Left renal pelvis (tissue), 4 donors: ENCODE measurements around the gene NFX1. TPM values are rescaled to one million over a fixed set of nuclear protein-coding genes. Genes with fewer than 3 reads are reported as not detected.

Experiments
- DNase-seq, 4 donors: peaks; one replicate each; pipeline ENCODE4 v3.0.0-alpha.2; 2013; ENCODE audit warnings: low read depth in 4 of 4, low spot score in 3 of 4
- polyA plus RNA-seq, 4 donors: library from polyadenylated mRNA; unstranded; fragments of 120-200 nt; gene quantifications; one replicate each; pipeline ENCODE4 v1.2.1, GENCODE V29; 2013; ENCODE audit not compliant: insufficient read length in 4 of 4

Gene NFX1
- polyA plus RNA-seq, 4 donors: 28.6 to 36.0 (median 32.7) TPM

DNA sequence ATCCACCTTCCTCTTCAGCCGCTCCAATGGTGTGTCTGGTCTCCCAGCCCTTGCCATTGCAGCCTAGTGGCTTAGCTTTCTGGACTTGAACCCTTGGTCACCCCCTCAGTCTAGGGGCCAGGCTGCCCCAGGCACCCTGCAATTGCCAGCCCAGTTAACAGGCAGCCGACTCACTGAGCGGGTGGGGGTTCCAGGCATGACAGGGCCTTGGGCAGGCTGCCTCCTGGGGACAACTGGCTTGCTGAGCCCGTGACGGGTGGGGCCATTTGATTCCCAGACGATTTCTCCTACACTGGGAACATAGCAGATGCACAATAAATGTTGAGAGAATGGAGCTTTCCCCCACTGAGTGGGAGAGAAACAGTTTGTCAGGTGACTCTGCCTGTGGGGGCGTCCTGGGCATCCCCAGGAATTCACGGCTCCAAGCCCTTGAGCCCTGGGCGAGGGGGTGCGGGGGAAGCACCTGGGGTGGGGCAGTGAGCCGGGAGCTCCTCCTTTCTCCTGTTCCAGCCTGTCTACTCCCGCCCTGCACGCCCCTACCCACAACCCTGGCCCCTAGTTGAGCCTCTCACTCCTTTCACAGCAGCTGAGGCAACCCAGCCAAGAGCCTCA lies 124.7 kb downstream of the NFX1 start:
- no peak for DNase-seq

DNA sequence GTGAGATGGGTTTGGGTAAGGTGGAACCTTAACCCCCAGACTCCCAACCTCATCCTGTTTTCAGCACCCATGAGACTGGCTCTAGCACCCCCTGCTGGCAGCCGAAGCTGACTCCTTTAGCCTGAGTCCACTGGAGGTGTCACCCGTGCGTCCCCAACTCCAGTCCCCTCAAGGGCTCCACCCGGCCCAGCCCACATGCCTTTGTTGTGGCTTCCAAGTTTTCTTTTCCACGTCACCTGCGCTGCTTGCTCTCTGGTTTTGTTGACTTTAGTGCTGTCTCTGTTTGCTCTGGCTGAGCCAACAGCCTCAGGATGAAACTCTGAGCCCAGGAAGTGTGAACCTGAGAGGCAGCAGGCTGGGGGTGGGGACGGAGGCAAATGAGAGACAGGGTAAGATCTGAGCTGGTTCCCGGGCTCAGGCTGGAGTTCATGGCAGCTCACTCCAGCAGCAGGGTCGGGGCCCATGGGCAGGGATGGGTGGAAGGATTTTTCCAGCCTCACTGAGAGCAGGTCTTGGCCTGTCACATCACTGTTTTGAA lies 125.3 kb downstream of the NFX1 start:
- DNase-seq: no peak

DNA sequence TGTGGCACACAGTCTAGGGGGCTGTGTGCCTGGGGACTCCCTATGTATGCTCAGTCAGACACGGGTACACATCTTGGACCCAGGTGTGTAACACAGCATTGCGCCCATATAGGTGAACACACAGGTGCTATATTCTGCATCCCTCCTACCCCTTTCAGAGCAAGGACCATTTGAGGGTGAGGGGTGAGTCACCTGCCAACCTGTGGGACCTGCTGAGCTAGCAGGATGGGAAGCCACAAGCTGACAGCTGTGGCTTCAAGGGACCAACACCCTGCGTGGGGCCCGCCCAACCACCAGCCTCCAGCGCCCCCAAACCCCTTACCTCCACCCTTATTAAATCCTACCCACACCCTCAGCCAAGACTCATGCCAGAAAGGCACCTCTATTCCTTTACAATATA lies 126.7 kb downstream of the NFX1 start:
- DNase-seq: no peak

DNA sequence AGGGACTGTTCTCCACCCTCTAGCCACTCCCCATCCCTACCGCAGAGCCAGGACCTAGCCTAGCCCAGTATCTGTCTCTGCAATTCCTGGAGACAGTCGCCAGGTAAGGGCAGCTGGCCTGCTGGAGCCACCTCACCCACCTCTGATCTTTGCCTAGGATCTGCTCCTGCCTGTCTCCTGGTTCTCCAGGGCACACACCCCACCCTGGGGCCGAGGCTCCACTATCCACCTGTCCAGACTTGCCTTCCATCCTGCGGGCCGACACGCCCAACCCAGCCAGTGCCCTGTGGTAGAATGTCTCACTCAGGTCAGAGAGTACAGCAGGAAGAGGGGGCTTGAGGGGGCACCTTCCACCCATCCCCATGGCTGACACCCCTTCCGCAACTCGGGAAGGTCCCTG lies 127.8 kb downstream of the NFX1 start:
- DNase-seq: no peak

GRCh38 chr9:33419708-33420303 lies 129.5 kb downstream of the NFX1 start:
- no peak for DNase-seq

Other genes with a start within 250 kb of the NFX1 start
- 10 to 100 TPM; 23.3 to 31.3 (median 26.5) TPM for gene SMU1, start 213.8 kb upstream of the NFX1 start, polyA plus RNA-seq
- 100 to 1,000 TPM in 2 of 4 donors, 10 to 100 TPM in 2; 85.5 to 131 (median 100.0) TPM for gene B4GALT1, start 123.2 kb upstream of the NFX1 start, polyA plus RNA-seq
- gene SPINK4, start 50.3 kb upstream of the NFX1 start, polyA plus RNA-seq: not detected
- 10 to 100 TPM; 47.4 to 83.5 (median 79.5) TPM for gene BAG1, start 25.8 kb upstream of the NFX1 start, polyA plus RNA-seq
- gene CHMP5, start 25.5 kb upstream of the NFX1 start, polyA plus RNA-seq: 100 to 1,000 TPM in 3 of 4 donors, 10 to 100 TPM in 1; 98.9 to 143 (median 118) TPM
- gene AQP7, start 112.1 kb downstream of the NFX1 start, polyA plus RNA-seq: 10 to 100 TPM in 3 of 4 donors, 1 to 10 TPM in 1; 2.5 to 28.0 (median 18.7) TPM
- gene AQP3, start 157.1 kb downstream of the NFX1 start, polyA plus RNA-seq: 100 to 1,000 TPM in 1 of 4 donors, 10 to 100 TPM in 2, 1 to 10 TPM in 1; 4.9 to 111 (median 44.4) TPM
- 10 to 100 TPM; 24.1 to 28.6 (median 26.1) TPM for gene NOL6, start 183.4 kb downstream of the NFX1 start, polyA plus RNA-seq
- gene ANKRD18B, start 233.7 kb downstream of the NFX1 start, polyA plus RNA-seq: 1 to 10 TPM in 3 of 4 donors, not detected in 1; 1.0 to 2.4 (median 1.3) TPM